AG10803 (cell line): ENCODE results near the gene KCMF1.

Source experiments
- DNase-seq: peaks from one replicate; pipeline ENCODE4 v3.0.0; 2010; ENCODE audit warnings: low read depth
- H3K4me3 ChIP-seq: 2 replicates; pipeline ENCODE4 v1.5.1; 2011; ENCODE audit warnings: mild to moderate bottlenecking, low read length, control low read depth
- TF ChIP-seq, protein P1 (sequence below): conservative IDR thresholded peaks from 2 replicates; pipeline ENCODE4 v1.5.1; 2011; ENCODE audit warnings: mild to moderate bottlenecking, low read length, control low read depth, inconsistent platforms

KCMF1 gene

DNA sequence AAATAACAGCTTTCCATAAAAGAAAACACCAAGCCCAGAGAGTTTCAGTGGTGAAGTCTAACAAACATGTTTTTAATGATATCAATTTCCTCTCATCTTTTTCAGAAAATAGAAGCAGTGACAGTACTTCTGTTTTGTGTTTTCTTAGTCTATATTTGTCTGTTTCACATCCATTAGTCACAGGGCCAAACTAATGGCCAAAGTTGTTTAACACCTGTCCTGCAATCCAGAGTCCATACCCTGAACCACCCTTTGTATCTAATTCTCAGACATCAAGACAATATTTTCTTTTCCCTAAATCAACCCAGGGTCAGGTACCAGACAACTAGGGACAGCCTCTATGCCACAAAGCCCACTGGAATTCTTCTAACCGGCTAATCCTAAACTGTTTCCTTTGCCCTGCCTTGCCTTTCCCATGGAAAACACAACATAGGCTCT lies 39.6 kb upstream of the KCMF1 start:
- TF ChIP-seq, protein P1, sequence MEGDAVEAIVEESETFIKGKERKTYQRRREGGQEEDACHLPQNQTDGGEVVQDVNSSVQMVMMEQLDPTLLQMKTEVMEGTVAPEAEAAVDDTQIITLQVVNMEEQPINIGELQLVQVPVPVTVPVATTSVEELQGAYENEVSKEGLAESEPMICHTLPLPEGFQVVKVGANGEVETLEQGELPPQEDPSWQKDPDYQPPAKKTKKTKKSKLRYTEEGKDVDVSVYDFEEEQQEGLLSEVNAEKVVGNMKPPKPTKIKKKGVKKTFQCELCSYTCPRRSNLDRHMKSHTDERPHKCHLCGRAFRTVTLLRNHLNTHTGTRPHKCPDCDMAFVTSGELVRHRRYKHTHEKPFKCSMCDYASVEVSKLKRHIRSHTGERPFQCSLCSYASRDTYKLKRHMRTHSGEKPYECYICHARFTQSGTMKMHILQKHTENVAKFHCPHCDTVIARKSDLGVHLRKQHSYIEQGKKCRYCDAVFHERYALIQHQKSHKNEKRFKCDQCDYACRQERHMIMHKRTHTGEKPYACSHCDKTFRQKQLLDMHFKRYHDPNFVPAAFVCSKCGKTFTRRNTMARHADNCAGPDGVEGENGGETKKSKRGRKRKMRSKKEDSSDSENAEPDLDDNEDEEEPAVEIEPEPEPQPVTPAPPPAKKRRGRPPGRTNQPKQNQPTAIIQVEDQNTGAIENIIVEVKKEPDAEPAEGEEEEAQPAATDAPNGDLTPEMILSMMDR: no peak
- no peak overlapping the region for H3K4me3 ChIP-seq
- no peak for DNase-seq

DNA sequence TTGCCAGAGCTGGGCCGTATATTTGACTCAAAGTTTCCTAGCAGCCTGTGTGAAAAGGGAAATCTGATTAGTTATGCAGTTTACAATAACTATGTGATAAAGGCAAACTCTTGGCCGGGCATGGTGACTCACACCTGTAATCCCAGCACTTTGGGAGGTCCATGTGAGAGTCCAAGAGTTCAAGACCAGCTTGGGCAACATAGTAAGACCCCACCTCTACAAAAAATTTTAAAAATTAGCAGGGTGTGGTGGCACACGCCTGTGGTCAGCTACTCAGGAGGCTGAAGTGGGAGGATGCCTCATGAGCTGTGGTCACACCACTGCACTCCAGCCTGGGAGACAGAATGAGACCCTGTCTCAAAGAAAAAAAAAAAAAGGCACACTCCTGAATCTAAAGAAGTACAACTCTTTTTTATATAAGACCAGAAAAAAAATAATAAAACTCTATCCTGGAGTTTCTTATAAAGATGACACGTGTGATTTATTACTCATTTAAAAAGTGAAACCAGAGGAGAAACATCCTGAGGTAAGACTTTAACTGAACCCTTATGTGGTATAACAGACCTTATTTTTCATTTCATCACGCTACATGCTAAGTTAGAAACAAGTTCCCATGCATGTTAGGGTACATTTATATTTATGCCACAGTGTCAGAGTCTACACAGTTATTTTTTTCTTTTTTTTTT lies 32.6 kb upstream of the KCMF1 start:
- H3K4me3 ChIP-seq: no peak overlapping the region
- TF ChIP-seq, protein P1: no peak
- peak; percentile 71 for DNase-seq

DNA sequence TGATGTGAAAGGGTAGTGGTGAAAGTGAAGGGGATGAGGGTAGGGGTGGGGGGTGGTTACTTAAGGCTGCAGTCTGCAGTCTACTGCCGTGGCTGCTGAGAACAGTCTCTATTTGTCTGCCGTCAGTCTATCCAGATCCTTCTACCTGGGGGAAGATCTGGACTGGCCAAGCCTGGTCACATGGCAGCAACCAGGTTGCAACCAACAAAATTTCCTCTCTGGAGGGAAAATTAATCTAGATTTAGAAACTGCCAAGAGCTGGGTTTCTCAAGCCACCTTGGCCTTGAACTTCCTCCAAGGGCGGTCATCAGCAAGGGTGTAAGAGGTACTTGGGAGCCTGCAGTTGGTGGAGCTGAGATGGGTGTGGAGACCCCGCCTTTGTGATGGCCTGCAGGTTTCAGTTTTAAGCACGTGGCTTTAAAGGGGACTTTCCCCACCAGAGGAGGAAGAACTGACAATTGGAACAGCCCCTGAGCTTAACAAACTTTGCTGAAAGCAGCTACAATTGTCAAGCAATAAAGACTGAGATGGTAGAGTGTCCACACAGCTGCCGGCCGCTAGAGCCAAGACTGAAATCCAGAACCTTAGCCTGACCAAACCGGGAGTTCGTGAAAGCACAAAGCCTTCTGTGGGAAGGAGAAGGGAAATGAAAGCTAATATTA lies 31.4 kb upstream of the KCMF1 start:
- H3K4me3 ChIP-seq: no peak overlapping the region
- DNase-seq: no peak
- TF ChIP-seq, protein P1: no peak

DNA sequence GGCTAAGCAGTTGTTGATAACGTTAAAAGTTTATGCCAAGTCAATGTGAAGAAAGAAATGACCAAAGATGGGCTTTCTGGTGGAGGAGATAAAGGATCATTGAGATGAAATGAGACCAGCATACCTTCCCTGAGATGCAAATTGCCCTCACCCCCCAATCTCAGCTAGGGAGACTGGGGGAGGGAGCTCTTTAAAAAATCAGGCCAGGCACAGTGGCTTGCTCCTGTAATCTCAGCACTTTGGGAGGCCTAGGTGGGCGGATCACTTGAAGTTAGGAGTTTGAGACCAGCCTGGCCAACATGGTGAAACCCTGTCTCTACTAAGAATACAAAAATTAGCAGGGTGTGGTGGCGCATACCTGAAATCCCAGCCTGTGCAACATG lies 30.9 kb upstream of the KCMF1 start:
- TF ChIP-seq, protein P1: no peak
- DNase-seq: no peak
- H3K4me3 ChIP-seq: no peak overlapping the region

DNA sequence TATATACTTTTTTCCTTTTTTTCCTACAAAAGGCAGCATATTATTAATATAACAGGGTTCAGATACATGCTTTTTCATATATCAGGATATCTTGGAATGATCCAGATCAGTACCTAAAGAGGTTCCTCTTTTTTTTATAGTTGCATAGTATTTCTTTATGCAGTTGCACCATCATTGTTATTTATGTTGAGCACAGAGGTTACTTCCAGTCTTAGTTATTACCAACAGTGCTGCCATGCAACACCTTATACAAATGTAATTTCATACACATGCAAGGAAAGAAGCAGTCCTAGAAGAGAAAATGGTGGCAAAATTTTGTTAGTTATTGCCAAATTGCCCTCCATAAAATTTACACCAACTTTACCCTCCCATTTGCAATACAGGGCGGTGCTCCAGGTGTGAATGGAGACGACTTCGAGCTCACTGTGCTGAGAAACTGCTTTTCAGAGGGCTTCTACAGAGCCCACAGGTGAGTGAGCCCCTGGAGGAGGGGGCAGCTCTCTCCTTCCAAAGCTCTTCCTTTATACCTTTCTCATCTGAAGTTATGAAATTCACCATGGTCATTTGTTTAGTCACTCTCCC lies 30.0 kb upstream of the KCMF1 start:
- DNase-seq: no peak
- TF ChIP-seq, protein P1: no peak
- H3K4me3 ChIP-seq: no peak overlapping the region

DNA sequence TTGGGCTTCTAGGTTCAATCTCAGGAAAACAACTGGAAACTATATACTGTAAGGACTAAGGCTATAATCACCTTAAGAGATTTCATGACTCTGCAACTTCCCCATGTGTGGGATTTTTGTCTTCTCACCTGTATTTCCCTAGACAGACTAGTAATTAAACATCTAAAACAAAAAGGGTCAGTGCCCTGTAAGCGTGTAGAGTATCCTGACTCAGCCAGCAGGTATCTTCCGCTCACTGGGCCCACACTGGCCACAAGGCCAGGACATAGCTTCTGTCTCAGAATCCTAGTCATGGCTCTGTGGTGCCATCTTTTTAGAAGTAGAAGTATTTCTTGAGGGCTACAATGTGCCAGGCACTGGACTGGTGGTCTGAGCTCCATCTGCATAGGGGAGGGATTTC lies 28.8 kb upstream of the KCMF1 start:
- no peak for DNase-seq
- no peak overlapping the region for H3K4me3 ChIP-seq
- TF ChIP-seq, protein P1: no peak
